Cardiac fibroblast (primary cell): ENCODE results near the gene APBA2.

Experiments used
- DNase-seq, 2 donors: peaks; one replicate each; pipeline versions ENCODE4 v3.0.0 to v3.0.0-alpha.2; 2010; ENCODE audit warnings: low read depth in 2 of 2
- H3K4me3 ChIP-seq, 2 donors: replicated peaks in 1 of 2; 1 replicate in 1 of 2; 2 replicates in 1 of 2; pipeline ENCODE4 v1.5.1; 2011; ENCODE audit warnings: low read depth in 2 of 2, low read length in 2 of 2, mild to moderate bottlenecking in 2 of 2, moderate library complexity in 1 of 2
- CTCF ChIP-seq: IDR thresholded peaks from one replicate; pipeline ENCODE4 v1.5.1; 2011; ENCODE audit warnings: low read depth, mild to moderate bottlenecking, low read length, inconsistent platforms

APBA2 gene

GRCh38 chr15:29140475-29141307, 254.9 kb downstream of the APBA2 start:
- TF ChIP-seq CTCF = no peak
- no peak overlapping the region for H3K4me3 ChIP-seq
- no peak for DNase-seq

- DNase-seq = peak in 1 of 2 donors; percentile 15
- TF ChIP-seq CTCF = no peak
- no peak overlapping the region for H3K4me3 ChIP-seq
Measured at GRCh38 chr15:29141308-29142128, 255.7 kb downstream of the APBA2 start.

GRCh38 chr15:29142129-29142747, 256.5 kb downstream of the APBA2 start:
- DNase-seq = no peak
- H3K4me3 ChIP-seq = no peak overlapping the region
- no peak for TF ChIP-seq CTCF

GRCh38 chr15:29143293-29143692, 257.5 kb downstream of the APBA2 start:
- TF ChIP-seq CTCF = no peak
- no peak for DNase-seq
- H3K4me3 ChIP-seq = no peak overlapping the region

- no peak overlapping the region for H3K4me3 ChIP-seq
- peak; percentile 54 to 84 for DNase-seq
- TF ChIP-seq CTCF = no peak
Measured at GRCh38 chr15:29143909-29144635, 258.3 kb downstream of the APBA2 start.

GRCh38 chr15:29149738-29150075, 263.9 kb downstream of the APBA2 start:
- TF ChIP-seq CTCF = no peak
- DNase-seq = no peak
- H3K4me3 ChIP-seq = no peak overlapping the region
